Urothelium cell line (cell line): Measurements from ENCODE around the gene HUNK.
"Not testable (repeated sequence)": the region's sequence is repeated elsewhere in the genome, so short reads cannot be mapped to it uniquely, and the experiment has no call there.

Experiments
- DNase-seq: peaks from one replicate; pipeline ENCODE4 v3.0.0; 2011; ENCODE audit warnings: low spot score, mixed read lengths
- FAIRE-seq: peaks from 2 replicates; lab custom pipeline; 2011; peaks lifted over from hg19 to GRCh38; lab: Jason Lieb, UNC

The HUNK gene

DNA sequence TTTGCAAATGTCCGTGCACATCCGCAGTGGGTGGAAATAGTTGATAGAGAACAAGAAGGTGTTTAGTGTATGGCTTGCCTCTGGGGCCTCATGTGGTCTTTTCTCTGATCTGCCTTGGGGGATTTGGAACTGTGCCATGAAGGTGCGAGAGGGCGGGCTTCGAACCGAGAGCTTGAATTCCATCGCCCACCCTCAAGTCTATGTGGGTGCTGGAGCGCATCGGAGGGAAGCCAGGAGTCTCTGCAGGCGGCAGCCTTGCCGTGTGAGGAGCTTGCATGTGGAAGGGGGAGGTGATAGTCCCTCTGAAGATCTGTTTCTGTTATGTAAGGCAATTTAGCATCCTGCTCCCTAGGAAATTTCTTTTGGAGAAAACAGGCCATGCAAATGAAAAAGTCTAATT is 119.6 kb downstream of the HUNK start:
- FAIRE-seq (no peak), DNase-seq (no peak)

DNA sequence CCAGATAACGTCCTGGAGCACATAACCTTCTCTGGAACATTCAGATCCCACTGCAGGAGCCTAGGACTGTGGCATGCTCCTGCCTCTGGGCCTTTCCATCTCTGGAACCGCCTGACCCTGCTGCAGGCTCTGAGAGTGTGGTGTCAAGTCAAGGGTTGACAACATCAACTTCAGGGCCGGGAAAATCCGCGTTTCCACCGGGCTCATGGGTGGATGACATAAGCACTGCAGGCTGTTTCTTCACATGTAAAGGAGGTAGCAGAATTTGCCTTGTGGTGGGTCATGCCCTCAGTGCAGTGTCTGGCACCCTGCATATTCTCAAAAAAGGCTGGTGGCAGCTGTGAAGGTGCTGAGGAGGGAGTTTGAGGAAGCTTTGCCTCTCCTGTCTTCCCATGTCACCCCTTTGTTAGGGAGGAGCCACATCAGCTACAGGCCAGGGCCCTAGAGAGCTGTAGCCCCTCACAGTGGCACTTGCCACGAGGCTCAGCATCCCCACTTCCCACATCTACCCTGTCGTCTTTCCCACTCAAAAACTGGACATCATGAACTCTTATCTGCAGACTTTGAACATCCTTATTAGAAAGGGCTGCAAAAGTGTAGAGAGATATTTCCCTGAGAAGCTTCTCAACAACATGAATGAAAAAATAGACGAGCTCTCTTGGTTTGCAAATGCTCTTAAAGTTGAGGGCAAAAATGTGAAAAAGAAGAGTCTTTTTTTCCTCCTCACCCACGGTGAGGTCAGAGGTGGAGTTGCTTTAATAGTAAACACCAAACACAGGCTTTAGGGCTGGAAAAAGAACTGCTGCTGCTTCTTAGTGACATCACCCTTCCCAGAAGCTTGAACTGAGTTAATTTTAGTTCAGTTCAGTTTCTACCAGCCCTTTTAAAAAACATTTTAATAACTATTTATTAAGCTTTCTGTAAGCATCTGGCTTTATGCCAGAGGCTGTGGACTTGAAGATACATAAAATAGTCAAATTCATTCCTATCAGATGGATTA is 121.3 kb downstream of the HUNK start:
- FAIRE-seq (no peak), DNase-seq (no peak)

DNA sequence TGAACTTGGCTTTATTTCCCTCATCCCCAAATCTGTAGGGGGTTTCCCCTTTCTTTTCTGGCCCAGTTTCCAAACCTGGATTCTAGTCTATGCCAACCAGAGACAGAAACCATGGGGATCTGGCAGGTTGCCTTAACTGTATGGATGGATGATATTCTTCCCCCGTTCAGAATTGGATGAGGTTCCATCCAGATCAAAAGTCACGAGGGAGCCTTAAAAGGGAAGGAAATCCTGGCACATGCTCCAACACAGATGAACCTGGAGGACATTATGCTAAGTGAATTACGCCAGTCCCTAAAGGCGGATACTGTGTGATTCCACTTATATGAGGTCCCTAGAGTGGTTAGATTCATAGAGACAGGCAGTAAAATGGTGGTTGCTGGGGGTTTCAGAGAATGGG is 124.4 kb downstream of the HUNK start:
- FAIRE-seq: no peak
- DNase-seq: no peak

DNA sequence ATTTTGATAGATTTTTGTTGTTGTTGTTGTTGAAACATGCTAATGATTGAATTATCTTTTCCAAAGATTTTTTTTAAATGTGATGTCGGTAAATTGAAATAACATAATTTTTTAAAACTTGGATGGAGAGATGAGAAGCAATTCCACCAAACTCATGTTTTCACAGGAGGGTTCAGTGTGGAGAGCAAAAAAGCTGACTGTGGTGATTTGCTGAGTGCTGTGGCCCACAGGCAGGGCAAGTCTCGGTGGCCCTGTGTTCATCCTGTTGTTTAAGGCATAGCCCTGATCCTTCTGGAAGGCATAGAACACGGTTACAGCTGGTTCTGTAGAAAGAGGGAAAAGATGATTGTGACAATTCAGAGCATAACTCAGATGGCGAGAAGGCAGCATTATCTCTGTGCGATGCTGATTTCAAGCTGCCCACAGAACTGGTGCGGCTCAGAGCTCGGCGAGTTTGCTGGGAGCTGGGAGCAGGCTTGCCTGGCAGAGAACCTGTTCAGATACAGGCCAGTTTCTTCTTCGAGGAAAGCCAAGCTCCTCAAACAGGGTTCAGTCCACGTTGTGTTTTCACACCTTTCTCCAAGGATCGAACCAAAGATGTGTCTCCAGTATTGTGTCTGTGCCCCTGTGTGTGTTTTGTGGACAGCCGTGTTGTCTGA is 127.1 kb downstream of the HUNK start:
- FAIRE-seq (peak; percentile 61), DNase-seq (no peak)

DNA sequence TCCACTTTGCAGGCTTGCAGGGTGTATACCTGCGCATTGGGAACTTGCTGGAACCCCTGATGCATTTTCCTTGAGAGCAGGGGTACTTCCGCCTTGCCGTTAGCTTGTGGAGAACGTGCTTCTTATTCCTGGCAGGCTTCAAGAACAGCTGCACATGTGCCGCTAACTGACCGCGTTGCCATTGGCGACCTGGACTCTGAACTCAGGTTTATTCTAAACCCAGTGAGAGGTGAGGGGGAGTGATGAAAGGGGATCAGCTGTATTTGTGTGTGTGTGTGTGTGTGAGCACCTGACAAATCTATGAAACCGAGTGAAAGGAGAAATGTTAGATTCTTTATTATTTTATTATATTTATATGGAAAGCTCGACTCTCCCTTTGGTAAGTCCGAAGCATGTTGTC is 128.6 kb downstream of the HUNK start:
- DNase-seq (no peak), FAIRE-seq (no peak)

DNA sequence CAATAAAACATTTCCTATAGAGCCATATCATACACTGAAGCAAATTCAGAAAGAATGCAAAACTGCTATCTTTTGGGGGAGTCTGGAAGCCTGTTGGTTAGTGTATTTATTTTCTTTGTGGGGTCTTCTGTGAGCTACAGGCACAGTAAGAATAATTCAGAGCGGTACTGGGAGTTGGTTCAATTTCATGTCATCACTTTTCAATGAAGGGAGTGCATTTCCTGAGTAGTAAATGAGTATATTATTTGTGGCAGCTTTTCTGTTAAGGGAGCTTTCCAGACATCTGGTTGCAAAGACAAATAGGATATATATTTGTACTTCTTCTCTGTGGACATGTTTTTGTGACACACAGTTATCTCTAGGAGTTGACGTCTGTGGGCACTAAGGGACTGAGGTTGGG is 130.6 kb downstream of the HUNK start:
- DNase-seq (no peak), FAIRE-seq (no peak)

DNA sequence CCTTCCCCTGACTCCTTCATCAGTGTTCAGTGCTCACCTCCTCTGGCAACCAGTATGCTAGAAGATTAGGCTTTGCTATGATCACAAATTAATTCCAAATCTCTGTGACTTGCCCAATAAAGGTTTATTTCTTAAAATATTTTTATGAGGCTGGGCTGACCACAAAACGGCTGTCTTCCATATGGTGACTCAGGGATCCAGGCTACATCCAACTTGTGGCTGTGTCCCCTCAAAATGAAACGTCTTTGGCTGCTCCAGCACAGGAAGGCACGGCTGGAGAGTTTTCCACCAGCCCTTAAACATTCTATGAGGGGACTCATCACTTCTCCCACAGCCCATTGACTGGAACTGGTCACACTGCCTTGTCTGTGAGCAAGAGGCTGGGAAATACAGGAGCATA is 131.5 kb downstream of the HUNK start:
- no peak for DNase-seq
- no peak for FAIRE-seq

DNA sequence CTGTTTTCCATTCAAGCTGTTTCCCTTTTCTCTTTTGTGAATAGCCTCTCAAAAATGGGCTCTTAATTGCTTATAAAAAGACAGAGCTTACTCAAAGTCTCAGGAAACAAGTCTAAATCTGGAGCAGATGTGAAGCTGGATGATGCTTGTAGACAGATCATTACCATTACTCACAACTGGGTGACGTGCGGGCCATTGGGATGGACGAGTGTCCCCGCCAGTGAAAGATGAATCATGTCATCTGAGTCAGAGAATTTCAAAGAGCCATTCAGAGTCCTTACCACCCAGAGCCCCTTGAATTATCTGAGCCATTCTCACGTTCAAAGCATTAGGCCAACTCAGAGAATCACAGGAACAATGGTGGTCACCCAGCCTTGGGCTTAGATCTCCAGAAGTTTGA is 134.6 kb downstream of the HUNK start:
- FAIRE-seq: peak; percentile 79

DNA sequence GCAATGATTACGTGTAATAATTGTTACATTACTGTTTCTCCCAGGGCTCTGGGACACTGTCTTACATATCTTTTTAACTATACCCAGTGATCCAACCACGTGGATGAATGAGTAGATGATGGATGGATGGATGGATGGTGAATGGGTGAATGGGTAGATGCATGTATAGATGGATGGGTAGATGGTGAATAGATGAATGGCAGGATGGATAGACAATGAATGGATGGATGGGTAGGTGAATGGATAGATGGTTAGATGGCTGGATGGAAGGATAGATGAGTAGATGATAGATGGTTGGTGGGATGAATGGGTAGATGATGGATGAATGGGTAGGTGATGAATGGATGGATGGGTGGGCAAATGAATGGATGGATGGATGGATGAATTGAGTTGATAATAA is 135.9 kb downstream of the HUNK start:
- DNase-seq: no peak
- peak; percentile 92 for FAIRE-seq

More for the DNA sequence above, 134.6 kb downstream of the HUNK start:
- DNase-seq: peak; percentile 65

DNA sequence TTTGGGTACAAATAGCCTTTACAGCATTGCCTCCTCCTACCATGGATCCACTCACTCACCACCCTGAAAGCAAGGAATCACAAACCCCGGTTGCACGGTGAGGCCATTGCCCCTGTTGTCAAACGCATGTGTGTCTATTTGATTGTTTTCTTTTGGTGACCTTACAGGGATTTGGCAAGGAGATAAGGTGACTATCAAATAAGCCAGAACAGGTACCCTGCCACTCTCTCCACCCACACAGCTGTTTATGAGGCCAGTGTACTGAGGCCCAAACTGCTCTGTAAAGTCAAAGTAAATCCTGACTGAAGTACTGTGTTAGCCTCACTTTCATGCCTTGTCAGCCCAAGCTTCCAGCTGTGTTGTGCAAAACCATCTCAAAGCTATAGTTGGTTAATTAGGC is 136.4 kb downstream of the HUNK start:
- FAIRE-seq (no peak), DNase-seq (no peak)

DNA sequence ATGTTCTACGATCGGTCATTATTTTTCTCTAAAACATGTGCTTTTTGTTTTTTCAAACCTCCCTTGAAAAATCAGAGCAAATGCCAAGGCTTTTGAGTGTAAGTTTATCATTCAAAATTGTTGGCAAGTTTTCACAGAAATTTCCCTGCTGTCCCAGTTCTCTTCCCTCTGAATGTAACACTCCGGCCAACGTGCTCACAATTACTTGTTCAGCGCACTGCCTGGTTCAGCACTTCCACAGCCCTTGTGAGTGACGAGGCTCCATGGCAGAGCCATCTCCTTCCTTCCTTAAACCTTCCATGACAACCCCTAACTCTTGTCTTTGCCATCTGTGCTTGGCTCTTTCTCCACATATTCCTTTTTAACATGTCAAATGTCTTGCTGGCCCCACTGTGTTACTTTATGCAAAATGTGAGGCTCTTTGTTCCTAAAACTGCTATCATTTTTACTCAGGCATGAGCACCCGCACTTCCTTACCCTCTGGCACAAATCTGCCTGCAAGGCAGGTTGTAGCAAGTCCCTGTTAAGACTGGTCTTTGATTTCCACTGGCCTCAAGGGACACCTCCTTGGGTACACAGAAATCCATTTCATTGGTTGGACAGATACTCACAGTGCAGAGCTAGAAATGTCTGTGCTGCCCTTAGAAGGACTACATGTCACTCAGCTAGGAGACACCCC is 142.8 kb downstream of the HUNK start:
- no peak for FAIRE-seq
- DNase-seq: no peak

DNA sequence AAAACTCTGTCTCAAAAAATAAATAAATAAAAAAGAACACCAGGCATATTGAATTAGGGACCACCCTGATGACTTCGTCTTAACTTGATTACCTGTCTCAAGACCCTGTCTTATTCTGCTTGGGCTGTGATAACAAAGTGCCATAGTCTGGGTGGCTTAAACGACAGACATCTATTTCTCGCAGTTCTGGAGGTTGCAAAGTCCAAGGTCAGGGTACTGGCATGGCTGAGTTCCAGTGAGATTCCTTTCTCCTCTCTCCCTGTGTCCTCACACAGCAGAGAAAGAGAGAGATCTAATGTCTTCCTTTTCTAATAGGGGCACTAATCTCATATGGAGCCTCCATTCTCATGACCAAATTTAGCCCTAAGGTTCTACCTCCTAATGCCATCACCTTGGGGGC is 145.6 kb downstream of the HUNK start:
- FAIRE-seq (no peak), DNase-seq (no peak)

DNA sequence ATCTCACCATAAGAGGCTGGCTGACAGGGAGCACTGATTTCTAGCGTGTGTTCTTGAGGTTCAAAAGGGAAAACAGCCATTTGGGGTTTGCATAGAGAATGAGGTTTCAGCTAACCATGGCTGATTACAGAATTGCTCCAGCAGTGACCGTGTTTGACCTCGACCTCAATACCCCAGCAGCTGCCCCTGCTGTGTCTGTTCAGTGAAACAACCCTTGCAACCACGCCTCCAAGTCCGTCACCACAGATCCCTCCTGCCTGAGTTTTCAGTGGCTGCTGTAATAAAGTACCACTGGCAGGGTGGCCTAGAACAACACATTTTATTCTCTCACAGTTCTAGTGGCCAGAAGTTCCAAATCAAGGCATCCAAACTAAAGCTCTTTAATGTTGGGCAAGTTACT is 147.7 kb downstream of the HUNK start:
- DNase-seq: no peak
- no peak for FAIRE-seq

DNA sequence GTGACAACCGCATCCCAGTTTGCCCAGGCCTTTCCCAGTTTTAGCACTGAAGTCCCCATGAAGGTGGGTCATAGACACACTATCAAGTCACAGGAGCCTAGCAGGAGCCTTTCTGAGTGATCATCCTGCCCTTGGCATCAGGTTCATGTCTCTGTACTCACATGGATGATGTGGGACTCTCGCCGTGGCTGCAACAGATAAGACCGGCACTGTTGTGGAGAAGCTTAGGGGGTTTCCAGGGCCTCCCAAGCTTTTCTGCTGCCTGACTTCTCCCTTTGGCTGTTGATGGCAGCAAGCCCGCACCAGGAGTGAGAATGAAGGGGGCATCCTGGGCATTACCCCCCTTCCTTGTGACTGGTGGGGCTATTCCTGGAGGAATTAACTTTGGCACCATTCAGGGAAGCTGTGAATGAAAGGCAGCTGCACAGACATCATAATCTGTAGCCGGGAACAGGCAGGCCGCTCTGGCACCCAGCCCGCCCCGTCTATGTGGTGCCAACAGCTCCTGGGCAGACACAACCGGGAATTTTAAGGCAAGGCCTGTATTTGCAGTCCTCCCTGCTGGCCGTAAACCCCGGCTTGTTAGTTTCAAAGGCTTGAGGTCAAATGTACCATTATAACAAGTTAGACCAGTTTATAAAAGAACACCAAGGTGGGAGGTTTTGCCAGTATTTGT is 148.6 kb downstream of the HUNK start:
- DNase-seq: no peak
- no peak for FAIRE-seq

DNA sequence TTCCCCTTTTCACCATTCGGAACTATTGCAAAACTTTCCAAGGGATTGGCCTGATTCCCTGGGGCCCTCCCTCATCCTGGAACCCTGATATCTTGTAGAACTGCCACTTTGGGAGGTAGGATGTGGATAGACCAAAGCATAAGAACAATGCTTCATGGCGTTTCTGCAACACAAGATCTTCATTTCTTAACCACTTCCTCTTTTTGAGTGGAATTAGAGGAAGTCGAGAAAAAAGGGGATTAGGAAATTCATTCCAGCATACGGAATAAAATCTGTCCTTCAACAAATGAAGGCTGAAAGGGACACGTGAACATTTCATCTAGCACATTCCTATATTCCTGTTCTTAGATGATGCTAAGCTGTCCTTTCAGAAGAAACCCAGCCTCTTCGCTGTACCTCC is 149.3 kb downstream of the HUNK start:
- DNase-seq (no peak), FAIRE-seq (no peak)

DNA sequence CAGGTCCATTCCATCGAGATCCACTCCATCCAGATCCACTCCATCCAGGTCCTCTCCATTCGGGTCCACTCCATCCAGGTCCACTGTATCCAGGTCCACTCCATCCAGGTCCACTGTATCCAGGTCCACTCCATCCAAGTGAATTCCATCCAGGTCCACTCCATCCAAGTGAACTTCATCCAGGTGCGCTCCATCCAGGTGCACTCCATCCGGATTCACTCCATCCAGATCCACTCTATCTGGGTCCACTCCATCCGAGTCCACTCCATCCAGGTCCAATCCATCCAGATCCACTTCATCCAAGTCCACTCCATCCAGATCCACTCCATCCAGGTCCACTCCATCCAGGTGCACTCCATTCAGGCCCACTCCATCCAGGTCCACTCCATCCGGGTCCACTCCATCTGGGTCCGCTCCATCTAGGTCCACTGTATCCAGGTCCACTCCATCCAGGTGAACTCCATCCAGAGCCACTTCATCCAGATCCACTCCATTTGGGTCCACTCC is 157.4 kb downstream of the HUNK start:
- DNase-seq (no peak), FAIRE-seq (peak; percentile 96)

DNA sequence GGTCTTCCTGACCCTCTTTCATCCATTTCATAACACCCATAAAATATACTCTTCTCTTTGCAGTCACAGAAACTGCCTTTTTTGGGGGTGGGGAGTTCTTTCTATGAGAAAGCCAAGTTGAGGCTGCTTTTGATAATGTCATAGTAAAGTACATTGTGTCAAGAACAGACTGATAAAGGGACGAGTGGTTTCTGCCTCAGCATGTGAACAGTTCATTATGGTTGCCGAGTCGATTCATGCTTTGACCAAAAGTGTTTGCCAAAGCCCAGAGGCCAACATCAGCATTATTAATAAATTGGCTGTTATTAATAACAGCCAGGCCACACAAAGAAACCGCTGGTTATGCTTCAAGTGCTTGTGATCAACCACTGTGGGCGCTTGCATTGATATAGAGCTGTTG is 162.0 kb downstream of the HUNK start:
- no peak for DNase-seq
- FAIRE-seq: no peak

DNA sequence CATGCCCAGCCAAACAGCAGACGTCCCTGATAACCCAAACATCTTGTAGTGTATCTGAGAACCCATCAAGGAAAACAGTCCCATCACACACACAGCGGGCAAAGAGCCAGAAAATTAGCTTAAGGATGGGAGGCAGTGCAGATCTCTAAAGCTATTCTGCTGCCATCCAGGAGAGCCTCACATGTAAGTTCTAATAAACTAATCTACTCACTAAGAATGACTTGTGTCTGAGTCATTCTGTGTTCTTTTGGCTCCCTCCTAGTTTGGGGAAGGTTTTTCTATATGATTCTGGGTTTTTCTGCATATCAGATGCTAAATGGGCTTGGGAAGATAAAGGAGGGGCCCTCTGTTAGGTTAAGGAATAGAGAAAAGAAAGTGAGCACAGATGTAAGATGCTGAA is 162.8 kb downstream of the HUNK start:
- FAIRE-seq (no peak), DNase-seq (no peak)

DNA sequence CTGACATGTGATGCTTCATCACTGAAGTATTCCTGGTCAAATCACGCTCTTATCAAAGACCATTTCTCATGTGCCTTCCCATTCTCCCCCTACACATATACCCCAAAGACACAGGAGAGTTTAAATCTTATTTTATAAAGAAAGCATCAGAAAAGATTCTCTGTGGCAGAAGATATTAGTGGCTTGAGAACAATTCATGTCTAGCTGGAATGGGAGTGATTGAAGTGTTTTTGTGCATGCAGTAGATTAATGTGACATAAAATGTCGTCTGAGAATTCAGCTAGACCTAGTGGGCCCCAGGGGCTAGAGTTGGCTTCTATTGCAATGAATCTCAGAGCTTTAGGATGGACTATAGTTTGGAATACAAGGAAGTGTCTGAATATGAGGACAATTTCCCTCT is 163.9 kb downstream of the HUNK start:
- DNase-seq (no peak), FAIRE-seq (no peak)

DNA sequence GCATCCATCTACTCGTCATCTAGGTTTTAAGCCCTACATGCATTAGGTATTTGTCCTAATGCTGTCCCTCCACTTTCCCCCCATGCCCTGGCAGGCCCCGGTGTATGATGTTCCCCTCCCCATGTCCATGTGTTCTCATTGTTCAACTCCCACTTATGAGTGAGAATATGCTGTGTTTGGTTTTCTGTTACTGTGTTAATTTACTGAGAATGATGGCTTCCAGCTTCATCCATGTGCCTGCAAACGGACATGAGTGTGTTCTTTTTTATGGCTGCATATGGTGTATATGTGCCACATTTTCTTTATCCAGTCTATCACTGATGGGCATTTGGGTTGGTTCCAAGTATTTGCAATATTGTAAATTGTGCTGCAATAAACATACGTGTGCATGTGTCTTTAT is 165.9 kb downstream of the HUNK start:
- not testable (repeated sequence) for FAIRE-seq, DNase-seq

DNA sequence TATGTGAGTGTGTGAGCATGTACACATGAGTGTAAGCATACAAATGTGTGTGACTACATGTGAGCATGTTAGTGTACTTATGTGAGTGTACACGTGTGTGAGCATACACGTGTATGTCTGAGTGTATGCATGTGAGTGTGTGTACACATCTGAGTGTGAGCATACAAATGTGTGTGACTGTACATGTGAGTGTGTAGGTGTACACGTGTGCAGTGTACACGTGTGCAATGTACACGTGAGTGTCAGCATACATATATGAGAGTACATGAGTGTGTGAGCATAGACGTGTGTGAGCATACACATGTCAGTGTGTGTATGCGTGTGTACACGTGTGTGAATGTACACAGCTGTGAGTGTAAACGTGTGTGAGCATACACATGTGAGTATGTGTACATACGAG is 170.6 kb downstream of the HUNK start:
- DNase-seq: no peak
- FAIRE-seq: peak; percentile 99
